ENCODE measurements around the gene TNNI3K.

TNNI3K gene

DNA sequence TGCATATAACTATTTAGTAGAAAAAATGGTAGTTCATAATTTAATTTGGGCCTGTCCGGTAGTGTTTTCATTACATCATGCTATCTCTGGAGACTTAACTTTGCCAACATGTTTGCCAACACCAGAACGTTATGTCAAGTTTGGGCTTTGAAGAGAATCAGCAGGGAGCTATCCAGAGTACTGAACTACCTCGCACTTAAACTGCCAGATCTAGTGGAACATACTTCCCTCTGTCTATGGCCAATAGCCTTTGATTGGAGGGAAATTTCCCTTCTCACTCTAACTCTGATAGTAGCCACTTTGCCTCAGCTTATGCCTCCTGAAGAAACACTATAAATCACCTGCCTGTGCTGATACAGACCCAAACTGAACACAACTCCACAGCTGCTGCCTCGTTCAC is 267.2 kb downstream of the TNNI3K start:
- DNase-seq (ENCODE audit: low spot score) = no peak

DNA sequence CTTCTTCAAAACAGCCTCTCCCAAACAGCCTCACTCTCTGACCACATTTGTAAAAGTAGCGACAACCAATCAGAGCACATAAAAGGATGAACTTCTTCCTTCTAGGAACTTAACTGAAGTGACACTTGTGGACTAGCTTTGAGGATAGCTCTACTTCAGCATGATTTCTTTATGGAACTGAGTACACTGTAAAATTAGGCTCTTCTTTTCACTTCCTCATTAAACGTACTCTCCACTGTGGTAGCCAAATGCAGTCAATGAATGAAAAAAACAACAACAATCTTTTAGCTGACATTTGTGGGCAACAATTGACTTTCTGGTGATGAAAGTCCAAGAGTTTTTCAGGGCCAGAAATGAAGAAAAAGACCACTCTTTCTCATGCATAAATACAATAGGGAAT is 267.7 kb downstream of the TNNI3K start:
- DNase-seq (ENCODE audit: low spot score) = no peak

DNA sequence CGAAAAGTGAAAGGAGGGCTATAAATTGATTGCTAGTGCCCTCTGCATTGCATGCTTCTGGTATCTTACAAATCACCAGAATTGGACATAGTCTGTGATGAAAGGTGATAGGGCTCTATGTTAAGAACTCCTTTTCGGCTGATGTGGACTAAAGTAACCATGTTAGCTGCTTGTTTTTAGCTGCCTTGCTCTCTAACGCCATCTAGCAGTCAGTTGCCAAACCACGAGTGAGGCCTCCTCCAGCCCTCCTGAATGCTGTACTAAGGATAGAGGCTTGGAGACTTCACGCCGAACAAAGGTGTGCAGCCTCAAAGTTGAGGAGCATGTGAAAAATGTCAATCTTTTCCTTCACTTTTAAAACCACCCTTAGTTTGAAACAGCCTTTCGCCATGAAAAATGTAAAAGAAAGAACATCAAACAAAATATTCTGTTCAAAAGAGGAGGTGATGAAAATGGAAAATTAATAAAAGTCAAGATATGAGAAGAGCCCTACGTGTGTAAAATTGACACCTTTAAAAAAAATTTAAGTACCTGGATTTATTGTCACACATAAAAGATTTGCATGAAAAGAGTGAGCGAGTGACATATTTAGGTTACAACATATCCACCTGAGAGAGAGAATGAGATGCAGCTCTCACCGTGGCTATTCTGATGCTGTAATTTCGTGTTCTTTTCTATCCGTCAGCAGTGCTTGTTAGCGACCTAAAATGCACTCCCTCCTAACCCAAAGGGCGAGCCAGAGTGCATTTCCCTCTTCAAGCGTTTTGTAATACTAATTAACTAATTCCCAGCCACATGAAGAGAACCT is 269.1 kb downstream of the TNNI3K start:
- DNase-seq (ENCODE audit: low spot score) = no peak

DNA sequence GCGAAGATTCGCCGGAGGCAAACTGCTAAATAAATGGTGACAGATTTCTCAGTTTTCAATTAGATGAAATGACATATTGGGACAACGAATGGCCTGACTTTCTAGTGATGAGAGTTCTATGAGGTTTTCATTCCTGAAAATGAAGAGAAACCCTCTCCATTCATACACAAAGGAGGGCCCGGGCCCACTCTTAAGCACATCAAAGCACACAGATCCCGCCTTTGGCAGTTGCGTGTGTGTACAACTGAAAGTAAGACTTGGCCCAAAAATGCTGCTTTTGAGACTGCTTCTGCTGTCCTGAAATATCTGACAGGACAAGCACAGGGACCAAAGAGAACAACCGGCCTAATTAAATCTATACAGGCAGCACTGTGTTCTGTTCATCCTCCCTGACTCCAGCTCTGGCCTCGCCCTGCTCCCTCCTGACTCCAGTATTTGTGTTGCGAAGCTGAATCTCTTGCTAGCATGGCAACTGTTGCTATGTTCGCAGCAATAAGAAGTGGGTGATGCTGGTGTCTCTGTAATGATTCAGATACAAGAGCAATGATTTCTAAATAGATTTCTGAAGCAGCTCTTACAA is 269.8 kb downstream of the TNNI3K start:
- DNase-seq (ENCODE audit: low spot score) = no peak

DNA sequence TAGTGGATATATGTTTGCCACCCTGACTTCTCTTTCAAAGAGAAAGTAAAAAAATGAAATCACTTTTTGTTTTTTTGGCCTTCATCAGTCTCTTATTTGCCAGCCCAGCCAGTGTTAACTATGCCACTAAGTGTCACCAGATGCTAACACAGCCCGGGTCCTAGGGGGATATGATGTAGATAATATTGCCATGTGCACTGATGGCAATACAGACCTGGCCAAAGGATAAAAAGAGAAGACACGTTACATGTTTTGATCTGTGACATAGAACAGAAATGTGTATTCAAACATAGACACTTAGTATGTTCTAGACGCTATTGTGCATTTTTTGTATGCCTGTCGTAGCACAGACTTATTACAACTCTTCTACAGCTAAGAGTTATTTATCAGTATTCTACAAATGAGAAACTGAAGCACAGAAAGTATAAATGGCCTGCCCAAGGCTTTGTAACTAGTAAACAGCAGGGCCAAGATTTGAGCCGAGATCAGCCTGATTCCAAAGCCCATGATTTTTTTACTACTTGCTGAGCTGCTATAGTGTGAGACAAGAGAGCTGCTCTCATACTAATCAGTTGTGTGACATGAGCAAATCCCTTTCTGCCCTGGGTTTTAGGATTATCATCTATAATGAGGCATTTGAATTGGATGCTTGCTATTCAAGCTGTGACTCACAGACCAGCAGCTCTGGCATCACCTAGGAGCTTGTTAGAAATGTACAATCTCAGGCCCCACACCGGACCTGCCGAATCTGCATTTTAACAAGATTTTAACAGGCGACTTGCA is 270.9 kb downstream of the TNNI3K start:
- no peak for DNase-seq (ENCODE audit: low spot score)

DNA sequence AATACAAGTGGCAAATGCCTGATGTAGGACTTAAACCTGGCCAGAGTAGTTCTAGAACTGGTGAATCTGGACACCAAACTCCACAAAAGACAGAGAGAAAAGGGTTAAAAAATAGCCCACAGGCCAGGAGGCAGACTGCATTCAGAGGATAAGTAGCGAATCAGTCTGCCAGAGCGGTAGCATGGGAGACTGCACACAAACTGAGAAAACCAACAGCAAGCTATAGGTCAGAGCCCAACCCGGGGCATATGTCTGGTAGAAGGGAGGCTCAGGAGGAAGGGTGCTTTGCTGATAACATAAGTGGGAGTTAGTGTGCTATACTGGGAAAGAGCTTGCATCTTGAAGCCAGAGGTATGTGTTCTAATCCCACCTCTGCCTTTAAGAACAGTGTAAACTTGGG is 273.3 kb downstream of the TNNI3K start:
- DNase-seq (ENCODE audit: low spot score) = no peak

DNA sequence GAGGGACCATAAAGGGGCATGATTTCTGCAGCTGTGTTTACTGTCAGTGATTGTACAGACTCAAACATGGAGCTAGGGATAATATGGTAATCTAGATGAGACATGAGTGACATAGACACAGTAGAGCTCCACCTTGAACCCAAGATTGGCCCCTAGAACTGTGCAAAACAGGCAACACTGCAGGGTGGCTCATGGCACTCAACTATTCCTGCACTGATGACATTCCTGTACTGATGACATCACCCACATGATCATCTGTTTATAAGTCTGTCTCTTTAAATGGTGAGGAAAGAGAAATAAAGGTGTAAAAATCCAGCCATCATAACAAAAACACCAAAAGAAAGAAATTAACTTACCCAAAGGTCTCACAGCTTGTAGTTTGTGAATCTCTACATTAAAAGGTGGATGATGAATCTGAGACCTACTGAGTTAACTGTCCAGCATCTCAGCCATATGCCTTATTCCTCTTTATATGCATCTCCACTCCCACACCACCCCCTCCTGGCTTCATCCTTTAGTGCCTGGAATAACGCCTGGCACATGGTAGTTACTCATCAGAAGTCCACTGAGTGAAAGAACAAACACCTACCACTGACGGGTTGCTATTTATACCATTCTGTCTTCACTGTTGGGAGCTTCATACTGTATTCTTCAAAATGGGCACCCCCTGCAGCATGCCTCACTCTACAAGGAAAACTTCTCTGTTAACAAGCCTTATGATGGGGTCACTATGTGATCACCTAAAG is 277.2 kb downstream of the TNNI3K start, which contains the start of gene LRRC53:
Gene LRRC53, minus strand, starts transcription at position 442 of the 746 bp plus-strand sequence. CDS start 29,262 bp downstream, outside the sequence.
- DNase-seq (ENCODE audit: low spot score) = no peak

DNA sequence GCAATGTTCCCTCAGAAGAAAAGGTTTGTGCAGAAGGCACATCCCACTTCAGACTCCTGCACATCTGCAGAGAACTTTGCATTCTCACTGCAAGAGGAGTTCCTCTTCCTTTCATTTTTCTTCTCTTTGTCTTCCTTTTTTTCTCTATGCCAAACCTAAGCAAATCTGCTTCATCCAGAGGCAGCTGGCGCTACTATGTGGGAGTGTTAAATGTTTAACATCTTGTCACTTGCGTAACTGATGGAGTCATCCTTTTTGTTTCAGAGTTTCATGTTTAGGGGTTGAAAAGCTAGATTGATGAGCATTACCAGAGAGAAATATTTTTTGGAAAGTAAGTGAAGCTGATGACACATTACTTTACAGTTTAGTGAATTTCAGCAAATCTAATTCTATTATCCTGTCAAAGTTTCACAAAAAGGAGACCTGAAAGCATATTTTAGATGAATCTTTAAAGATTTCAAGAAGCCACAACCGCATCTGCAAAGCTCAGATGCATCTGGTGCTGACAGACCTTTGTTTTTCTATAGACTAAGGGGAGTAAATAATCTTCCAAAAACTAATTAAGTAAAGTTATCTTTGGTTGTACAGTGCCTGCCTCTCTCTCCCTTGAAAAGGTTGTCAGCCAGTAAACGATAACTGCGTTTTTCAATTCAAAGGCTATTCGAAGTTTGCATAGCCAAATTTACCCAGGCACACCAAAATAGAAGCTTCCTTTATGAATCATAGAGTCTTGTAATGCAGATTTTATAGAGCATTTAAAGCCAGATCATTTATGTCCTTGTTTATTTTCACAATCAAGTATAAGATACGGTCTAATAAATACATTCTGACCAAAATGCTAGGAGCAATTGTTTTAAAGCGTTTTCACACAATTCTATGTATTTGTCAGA is 278.5 kb downstream of the TNNI3K start:
- no peak for DNase-seq (ENCODE audit: low spot score)

DNA sequence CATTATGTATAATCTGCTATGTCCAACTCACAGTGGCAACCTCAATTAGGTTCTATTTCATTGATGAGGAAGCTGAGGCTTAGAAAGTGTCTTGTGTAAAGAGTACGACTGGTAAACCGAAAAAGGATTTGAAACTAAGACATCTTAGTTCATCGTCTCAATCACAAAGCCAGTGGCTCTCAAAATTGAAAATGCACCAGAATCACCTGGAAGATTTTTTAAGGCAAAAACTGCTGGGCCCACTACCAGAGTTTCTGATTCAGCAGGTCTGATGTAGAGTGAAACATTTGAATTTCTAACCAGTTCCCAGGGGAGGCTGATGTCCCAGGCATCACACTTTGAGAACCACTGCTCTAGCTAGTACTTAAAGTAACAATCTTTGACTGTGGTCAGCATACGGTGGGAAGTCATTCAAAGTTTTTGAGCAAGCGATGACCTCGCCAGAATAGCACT is 282.4 kb downstream of the TNNI3K start:
- DNase-seq (ENCODE audit: low spot score) = no peak

DNA sequence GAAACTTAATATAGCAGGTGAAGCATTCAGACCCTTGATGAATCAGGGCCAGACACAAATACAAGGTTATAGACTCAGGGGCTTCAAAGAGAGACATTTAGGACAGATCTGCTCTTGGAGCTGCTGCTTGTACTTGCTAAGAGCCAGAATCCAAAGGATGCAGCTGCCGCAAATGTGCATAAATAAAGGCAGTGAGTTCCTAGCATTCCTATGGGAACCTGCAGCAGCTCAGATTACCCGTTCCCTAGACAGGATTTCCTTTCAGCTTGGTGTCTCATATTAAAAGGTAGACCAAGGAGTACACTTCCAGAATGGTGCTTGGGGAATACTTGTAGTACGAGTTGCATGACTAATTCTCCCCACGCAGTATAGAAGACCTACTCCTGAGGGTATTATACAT is 287.0 kb downstream of the TNNI3K start:
- no peak for DNase-seq (ENCODE audit: low spot score)

DNA sequence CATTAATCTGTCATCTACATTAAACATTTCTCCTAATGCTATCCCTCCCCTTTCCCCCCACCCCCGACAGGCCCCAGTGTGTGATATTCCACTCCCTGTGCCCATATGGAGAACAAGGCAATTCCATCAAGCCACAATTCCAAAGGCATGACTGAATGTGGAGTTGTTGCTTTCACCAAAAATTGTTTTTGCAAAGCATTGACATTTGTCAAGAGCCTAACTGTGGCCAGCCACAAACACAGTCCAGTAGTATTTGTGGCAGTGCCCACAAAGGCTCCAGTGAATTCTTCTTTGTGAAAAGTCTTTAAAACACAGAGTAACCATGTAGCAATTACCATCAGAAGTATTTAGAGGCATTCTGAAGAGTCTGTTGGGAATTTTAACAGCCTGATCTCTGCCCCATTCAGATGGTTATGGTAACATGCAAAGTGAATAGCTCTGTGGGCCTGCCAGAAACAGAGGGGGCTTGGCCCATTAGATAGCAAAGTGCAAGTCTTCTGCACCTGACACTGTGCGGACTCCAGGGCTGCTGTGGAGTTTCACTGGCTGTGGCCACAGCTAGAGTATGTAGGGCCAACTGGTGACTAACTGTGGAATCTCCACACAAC is 288.8 kb downstream of the TNNI3K start:
- DNase-seq (ENCODE audit: low spot score) = no peak

DNA sequence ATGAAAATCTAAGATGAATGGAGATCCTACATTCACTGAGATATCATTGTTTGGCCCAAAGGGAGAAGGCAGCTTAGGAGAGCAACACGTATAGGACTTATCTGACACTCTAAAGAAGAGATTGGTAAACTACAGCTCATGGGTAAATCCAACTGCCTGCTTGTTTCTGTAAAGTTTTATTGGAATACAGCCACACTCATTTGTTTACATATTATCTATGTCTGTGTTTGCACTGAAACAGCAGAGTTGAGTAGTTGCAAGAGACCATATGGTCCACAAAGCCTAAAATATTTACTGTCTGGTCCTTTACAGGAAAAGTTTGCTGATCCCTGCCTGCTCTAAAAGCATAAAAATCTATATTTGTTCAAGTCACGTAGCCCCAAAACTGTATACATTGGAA is 291.5 kb downstream of the TNNI3K start:
- DNase-seq (ENCODE audit: low spot score) = no peak

DNA sequence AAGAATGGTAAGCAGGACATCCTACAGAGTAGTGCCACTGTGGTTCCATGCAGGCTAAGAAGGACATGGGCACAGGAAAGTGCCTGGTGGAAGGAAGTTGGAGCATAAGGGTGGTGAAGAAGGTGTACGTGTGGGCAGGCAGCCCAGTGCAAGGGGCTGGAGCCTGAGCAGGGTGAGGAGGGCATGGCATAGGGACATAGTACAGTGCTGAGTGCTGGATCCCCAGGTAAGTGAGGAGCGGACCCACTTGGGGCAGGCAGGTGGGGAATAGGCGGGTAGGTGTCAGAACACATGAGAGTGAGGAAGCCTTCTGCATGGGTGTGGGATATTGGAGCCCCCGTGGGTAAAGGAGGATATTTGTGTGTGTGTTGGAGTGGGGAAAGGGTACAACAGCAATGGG is 292.9 kb downstream of the TNNI3K start:
- DNase-seq (ENCODE audit: low spot score) = no peak

DNA sequence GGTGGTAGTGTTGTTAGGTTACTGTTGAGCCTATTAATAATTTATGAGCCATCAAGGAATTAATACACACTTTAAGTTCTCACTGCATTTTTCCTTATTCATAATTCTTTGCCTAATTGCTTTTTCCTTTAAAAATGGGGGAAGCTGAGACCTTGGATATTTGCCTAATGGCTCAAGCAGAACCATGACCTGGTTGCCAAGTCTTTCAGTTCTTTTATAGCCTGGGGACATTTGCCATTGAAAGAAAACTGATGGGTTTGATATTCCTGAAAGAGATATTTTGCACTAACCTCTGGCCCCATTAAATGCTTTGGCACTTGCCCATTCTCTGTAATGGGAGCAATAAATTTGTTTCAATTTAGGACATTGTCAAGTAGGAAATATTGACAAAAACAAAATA is 295.7 kb downstream of the TNNI3K start:
- DNase-seq (ENCODE audit: low spot score) = no peak

DNA sequence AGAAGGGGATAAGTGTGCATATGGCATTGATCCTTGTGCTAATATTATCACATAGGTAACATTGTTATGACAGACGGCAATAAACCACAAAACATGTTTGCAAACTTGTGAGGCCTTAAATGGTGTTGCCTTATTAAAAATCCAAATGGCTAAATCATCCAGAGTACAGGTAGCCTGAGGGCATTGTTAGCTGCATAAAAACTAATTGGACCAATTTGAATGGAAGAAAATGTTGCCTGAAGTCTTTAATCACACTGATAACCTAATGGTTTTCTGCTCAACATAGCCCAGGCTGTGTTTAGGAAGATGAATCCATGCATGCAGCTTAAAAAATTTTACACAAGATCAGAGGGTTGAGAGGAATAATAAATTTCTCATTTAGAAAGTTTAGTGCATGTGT is 296.6 kb downstream of the TNNI3K start:
- no peak for DNase-seq (ENCODE audit: low spot score)

DNA sequence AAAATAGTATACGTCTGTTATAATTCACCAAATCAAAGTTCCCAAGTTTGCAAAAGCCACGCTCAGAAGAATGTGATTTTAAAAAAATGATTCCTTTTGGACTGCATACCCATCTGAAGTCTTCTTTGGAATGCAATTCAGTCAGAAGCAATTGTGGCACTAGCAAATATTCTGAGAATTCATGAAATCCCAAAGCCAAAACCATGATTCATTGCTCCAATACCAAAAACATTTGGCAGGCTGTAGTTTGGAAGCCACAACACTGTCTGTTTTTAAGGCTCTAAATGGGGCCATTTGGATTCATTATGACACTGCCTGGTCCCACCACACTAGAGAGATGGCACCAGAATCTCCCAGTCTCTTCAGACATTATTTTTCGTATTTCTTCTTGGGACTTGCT is 299.1 kb downstream of the TNNI3K start:
- no peak for DNase-seq (ENCODE audit: low spot score)

DNA sequence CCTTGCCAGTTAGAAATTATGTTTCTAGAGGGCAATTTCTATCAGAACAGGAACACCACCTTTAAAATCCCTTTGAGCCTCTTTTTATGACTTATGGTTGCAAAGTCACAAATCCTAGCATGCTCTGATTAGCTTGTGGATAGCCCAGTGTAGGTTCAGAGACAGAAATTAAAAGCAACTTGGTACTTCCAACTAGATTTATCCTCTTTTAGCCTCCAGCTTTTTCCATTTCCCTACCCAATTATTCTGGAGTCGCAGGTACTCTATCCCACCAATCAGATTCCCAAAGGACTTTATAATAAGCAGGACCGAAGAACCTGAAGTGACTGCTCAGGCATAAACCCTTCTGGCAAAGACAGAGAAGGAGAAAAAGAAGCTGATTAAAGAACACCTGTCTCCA is 310.6 kb downstream of the TNNI3K start:
- no peak for DNase-seq (ENCODE audit: low spot score)

DNA sequence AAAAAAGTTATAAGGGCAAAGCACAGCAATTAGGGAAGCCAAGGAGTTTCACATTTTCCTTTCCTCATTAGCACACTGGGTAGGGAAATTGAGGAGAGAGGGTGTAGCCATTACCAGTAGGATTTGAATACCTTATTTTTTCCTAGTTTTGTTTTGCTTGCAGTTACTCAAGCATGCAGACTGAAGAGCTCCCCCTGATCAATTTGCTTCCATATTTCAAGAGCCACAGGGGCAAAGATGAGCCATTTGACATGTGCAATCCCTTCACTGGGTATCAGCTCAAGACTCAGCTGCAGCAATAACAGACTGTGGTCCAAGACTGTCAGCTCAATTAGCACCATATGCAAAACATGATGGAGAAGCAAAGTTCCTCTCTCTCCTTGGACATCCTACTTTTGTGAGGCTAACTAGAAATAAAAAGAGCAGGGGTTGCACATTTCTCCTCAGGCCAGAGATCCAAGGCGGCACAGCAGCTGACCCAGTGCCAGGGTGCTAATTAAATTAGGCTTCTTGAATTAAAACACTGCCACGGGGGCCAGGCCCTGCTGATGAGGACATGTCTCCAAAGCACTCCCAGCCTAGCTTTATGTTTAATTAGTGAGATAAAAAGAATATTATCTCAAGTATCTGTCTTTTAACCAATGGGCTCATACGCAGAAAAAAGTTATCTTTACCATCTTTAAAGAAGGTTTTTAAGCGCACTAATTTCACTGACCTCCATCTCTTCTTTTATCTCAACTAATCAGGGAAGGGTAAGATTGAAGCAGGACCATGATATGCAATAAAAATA is 314.0 kb downstream of the TNNI3K start:
- DNase-seq (ENCODE audit: low spot score) = no peak

DNA sequence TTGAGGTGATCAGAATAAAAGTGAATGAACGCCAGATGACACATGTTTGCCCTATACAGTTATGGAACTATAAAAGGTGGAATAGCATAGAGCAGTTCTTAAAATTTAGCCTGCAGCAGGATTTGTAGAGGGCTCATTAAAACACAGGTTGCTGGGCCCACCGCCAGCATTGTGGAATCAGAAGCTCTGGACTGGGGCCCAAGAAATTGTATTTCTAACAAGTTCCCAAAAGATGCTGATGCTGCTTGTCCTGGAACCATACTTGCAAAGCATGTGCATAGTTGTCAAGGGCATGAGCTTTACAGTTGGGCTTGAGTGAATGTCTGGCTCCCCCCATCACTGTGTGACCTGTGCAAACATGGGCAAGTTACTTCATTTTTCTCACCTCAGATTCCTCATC is 314.7 kb downstream of the TNNI3K start:
- no peak for DNase-seq (ENCODE audit: low spot score)

Measured in left forelimb (tissue), 1 donor.